ENCODE data around the gene HDAC5.
"Not testable (repeated sequence)": the region's sequence is repeated elsewhere in the genome, so short reads cannot be mapped to it uniquely, and the experiment has no call there.

The HDAC5 gene

DNA sequence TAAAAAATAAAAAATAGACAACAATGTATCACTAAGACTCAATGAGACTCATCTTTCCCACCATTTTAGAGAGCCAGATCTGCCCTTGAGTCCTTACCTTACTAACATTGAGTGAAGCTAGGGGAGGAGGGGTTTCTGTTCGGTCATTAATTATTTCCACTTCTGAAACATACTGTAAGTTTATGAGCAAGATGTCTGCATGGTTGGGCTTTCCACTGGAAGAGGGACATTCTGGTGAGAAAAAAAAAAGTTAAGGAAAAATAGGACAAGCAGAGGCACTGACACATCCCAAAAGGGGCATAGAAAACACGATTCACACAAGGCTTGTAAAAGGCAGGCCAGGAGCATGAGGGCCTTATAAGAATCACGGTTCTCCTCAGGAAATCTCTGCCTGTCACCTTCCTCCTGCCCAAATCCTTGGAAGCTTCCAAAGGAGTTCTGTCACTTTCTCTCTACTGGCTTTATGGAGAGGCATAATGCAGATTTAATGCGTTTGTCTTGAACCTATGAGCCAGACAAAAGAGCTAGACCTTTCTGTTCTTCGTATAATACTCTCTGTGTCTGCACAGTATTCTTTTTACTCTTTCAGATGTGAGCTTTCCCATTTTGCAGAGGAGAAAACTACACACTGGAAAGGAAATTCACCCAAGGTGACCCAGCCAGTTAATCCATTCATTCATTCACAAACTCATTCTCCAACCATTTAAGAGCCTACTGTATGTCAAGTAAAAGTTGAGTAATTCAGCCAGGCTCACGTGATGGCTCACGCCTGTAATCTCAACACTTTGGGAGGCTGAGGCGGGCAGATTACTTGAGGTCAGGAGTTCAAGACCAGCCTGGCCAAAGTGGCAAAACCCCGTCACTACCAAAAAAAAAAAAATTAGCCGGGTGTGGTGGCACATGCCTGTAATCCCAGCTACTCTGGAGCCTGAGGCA, 59.5 kb downstream of the HDAC5 start:
- Histone ChIP-seq H3K4me1 (ENCODE audit: control insufficient read depth, insufficient read depth, low read length) (peaks cover 14% of the 10 kb centered on the region), H3K9ac (ENCODE audit: low read length) (no peak overlapping the region), H3K9me3 (ENCODE audit: control insufficient read depth, low read length) (no peaks in the 10 kb centered on the region), H3K36me3 (ENCODE audit: control insufficient read depth, insufficient read depth, low read length) (peaks cover 7% of the 10 kb centered on the region), H3K27me3 (ENCODE audit: control insufficient read depth, insufficient read depth, low read length) (no peaks in the 10 kb centered on the region), H3K4me3 (ENCODE audit: low read length) (no peak overlapping the region)

DNA sequence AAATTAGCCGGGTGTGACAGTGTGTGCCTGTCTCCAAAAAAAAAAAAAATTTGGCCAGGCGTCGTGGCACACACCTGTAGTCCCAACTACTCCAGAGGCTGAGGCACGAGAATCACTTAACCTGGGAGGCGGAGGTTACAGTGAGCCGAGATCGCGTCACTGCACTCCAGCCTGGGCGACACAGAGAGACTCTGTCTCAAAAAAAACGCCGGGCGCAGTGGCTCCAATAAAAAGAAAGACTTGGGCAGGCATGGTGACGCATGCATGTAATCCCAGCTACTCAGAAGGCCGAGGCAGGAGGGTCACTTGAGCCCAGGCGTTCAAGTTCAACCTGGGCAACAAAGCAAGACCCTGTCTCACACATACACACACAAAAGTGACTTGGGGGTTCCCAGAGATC, 60.6 kb downstream of the HDAC5 start:
- Histone ChIP-seq H3K4me3 (ENCODE audit: low read length) (no peak overlapping the region), H3K27me3 (ENCODE audit: control insufficient read depth, insufficient read depth, low read length) (no peaks in the 10 kb centered on the region), H3K36me3 (ENCODE audit: control insufficient read depth, insufficient read depth, low read length) (peaks cover 7% of the 10 kb centered on the region), H3K9ac (ENCODE audit: low read length) (no peak overlapping the region), H3K9me3 (ENCODE audit: control insufficient read depth, low read length) (no peaks in the 10 kb centered on the region), H3K4me1 (ENCODE audit: control insufficient read depth, insufficient read depth, low read length) (peaks cover 14% of the 10 kb centered on the region)

- Histone ChIP-seq H3K9me3 (ENCODE audit: control insufficient read depth, low read length) (no peaks in the 10 kb centered on the region), H3K9ac (ENCODE audit: low read length) (no peak overlapping the region), H3K36me3 (ENCODE audit: control insufficient read depth, insufficient read depth, low read length) (peaks cover 7% of the 10 kb centered on the region), H3K4me3 (ENCODE audit: low read length) (no peak overlapping the region), H3K27me3 (ENCODE audit: control insufficient read depth, insufficient read depth, low read length) (no peaks in the 10 kb centered on the region), H3K4me1 (ENCODE audit: control insufficient read depth, insufficient read depth, low read length) (peaks cover 5% of the 10 kb centered on the region)
These were observed 62.0 kb downstream of the HDAC5 start for GRCh38 chr17:44061446-44061845.

DNA sequence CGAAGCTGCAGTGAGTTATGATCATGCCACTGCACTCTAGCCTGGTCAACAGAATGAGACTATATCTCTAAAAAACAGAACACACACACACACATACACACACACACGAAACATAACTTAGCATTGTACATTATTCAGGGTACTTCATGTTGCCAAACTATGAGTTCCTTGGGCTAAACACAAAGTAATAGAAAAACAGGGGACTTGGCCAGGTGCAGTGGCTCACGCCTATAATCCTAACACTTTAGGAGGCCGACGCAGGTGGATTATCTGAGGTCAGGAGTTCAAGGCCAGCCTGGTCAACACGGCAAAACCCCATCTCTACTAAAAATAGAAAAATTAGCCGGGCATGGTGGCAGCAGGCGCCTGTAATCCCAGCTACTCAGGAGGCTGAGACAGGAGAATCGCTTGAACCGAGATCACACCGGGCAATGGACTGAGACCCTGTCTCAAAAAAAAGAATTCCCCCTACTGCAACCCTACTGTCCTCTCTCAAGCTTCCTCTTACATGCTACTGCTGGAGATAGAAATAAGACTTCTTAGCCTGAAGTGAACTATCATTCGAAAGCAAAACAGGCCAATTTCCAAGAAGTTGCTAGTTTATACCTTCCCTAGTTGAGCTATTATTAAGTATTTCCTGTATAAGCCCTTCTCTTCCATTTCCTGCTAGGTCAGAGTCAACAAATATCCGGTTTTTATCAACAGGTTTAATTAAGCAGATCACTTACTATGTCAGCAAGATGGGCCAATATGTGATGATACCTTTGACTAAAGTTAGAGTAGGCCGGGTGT, 64.1 kb downstream of the HDAC5 start:
- Histone ChIP-seq H3K4me1 (ENCODE audit: control insufficient read depth, insufficient read depth, low read length) (peaks cover 3% of the 10 kb centered on the region), H3K4me3 (ENCODE audit: low read length) (no peak overlapping the region), H3K9ac (ENCODE audit: low read length) (no peak overlapping the region), H3K9me3 (ENCODE audit: control insufficient read depth, low read length) (no peaks in the 10 kb centered on the region), H3K36me3 (ENCODE audit: control insufficient read depth, insufficient read depth, low read length) (peaks cover 7% of the 10 kb centered on the region), H3K27me3 (ENCODE audit: control insufficient read depth, insufficient read depth, low read length) (no peaks in the 10 kb centered on the region)

- no peak overlapping the region for H3K4me3 ChIP-seq (ENCODE audit: low read length)
- peaks cover 18% of the 10 kb centered on the region for H3K4me1 ChIP-seq (ENCODE audit: control insufficient read depth, insufficient read depth, low read length)
- no peaks in the 10 kb centered on the region for H3K36me3 ChIP-seq (ENCODE audit: control insufficient read depth, insufficient read depth, low read length)
- H3K9ac ChIP-seq (ENCODE audit: low read length), result no peak overlapping the region
- no peaks in the 10 kb centered on the region for H3K9me3 ChIP-seq (ENCODE audit: control insufficient read depth, low read length)
- no peaks in the 10 kb centered on the region for H3K27me3 ChIP-seq (ENCODE audit: control insufficient read depth, insufficient read depth, low read length)
These were observed 70.1 kb downstream of the HDAC5 start for GRCh38 chr17:44053125-44053872.

DNA sequence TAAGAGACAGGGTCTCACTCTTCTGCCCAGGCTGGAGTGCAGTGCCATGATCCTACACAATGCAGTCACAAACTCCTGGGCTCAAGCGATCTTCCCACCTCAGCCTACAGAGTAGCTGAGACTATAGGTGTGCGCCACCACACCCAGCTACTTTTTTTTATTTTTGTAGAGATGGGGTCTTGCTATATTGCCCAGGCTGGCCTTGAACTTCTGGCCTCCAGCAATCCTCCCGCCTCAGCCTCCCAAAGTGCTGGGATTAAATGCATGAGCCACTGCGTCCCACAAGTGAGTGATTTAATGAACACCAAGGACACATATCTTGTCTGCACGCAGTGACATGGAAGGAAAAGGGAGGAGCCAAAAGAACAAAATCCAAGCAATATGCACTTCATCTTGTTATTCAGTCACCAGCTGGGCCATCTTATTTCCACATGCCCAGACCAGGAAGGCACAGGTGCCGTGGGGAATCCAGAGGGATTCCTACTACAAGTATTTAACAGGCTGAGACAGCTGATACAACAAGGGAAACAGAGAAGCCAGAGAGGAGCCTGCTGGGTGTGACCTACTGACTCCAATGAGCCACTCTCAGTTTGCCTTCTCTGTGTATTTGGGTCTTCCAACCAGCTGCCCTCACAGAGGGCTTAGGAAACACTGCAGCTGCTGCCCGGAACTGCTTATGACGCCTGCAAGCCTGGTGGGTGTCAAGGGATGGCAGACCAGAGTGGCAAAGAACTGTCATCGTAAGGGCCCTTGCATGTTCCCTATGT, 74.0 kb downstream of the HDAC5 start:
- Histone ChIP-seq H3K9me3 (ENCODE audit: control insufficient read depth, low read length) (no peaks in the 10 kb centered on the region), H3K9ac (ENCODE audit: low read length) (no peak overlapping the region), H3K4me3 (ENCODE audit: low read length) (no peak overlapping the region), H3K36me3 (ENCODE audit: control insufficient read depth, insufficient read depth, low read length) (no peaks in the 10 kb centered on the region), H3K4me1 (ENCODE audit: control insufficient read depth, insufficient read depth, low read length) (peaks cover 17% of the 10 kb centered on the region), H3K27me3 (ENCODE audit: control insufficient read depth, insufficient read depth, low read length) (no peaks in the 10 kb centered on the region)

DNA sequence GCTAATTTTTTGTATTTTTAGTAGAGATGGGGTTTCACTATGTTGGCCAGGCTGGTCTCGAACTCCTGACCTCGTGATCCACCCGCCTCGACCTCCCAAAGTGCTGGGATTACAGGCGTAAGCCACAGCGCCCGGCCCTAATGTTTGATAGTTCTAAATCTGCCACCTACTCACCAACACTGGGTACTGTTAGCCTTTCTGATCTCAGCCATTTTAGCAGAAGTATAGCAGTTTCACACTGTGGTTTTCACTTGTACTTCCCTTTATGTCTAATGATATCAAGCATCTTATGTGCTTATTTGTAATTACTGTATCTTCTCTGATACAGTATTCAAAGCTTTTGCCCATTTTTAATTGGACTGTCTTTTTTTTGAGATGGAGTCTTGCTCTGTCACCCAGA, 76.5 kb downstream of the HDAC5 start:
- H3K36me3 ChIP-seq (ENCODE audit: control insufficient read depth, insufficient read depth, low read length); H3K9me3 ChIP-seq (ENCODE audit: control insufficient read depth, low read length); H3K27me3 ChIP-seq (ENCODE audit: control insufficient read depth, insufficient read depth, low read length); H3K4me3 ChIP-seq (ENCODE audit: low read length); H3K9ac ChIP-seq (ENCODE audit: low read length); H3K4me1 ChIP-seq (ENCODE audit: control insufficient read depth, insufficient read depth, low read length): not testable (repeated sequence)

DNA sequence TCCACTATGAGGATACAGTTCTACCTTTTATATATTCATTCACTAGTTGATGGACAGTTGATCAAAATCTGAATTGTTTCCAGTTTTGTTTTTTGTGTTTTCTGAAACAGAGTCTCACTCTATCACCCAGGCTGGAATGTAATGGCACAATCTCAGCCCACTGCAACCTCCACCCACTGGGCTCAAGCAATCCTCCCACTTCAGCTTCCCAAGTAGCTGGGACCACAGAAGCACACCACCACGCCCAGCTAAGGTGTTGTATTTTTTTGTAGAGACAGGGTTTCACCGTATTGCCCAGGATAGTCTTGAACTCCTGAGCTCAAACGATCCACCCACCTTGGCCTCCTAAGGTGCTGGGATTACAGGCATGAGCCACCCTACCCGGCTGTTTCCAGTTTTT, 78.0 kb downstream of the HDAC5 start:
- Histone ChIP-seq H3K4me1 (ENCODE audit: control insufficient read depth, insufficient read depth, low read length) (no peaks in the 10 kb centered on the region), H3K27me3 (ENCODE audit: control insufficient read depth, insufficient read depth, low read length) (no peaks in the 10 kb centered on the region), H3K9ac (ENCODE audit: low read length) (no peak overlapping the region)

DNA sequence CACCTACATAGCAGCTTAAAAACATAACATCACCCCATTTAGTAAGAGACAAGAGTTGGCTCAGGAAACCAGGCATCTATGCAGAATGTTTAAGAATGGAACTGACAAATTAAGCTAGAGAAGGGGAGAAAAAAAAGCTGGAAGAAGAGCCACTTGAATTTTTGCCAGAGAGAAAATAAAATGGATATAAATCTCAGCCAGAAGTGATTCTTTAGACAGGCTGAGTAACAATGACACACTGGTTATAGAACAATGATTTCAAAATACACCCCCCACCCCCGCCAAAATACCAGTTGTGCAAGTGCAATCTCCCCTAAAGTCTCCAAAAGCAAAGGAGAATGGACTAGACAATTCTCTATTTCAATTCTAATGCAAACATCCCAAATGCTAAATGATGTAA, 79.4 kb downstream of the HDAC5 start:
- H3K9ac ChIP-seq (ENCODE audit: low read length), result no peak overlapping the region
- no peaks in the 10 kb centered on the region for H3K36me3 ChIP-seq (ENCODE audit: control insufficient read depth, insufficient read depth, low read length)
- no peaks in the 10 kb centered on the region for H3K27me3 ChIP-seq (ENCODE audit: control insufficient read depth, insufficient read depth, low read length)
- no peaks in the 10 kb centered on the region for H3K9me3 ChIP-seq (ENCODE audit: control insufficient read depth, low read length)
- no peaks in the 10 kb centered on the region for H3K4me1 ChIP-seq (ENCODE audit: control insufficient read depth, insufficient read depth, low read length)
- H3K4me3 ChIP-seq (ENCODE audit: low read length), result no peak overlapping the region

More for the DNA sequence above, 78.0 kb downstream of the HDAC5 start:
- Histone ChIP-seq H3K4me3 (ENCODE audit: low read length) (no peak overlapping the region), H3K9me3 (ENCODE audit: control insufficient read depth, low read length) (no peaks in the 10 kb centered on the region), H3K36me3 (ENCODE audit: control insufficient read depth, insufficient read depth, low read length) (no peaks in the 10 kb centered on the region)

GRCh38 chr17:44043272-44043696, 80.2 kb downstream of the HDAC5 start:
- H3K9ac ChIP-seq (ENCODE audit: low read length), result no peak overlapping the region
- H3K4me3 ChIP-seq (ENCODE audit: low read length), result no peak overlapping the region
- H3K9me3 ChIP-seq (ENCODE audit: control insufficient read depth, low read length), result no peaks in the 10 kb centered on the region
- H3K36me3 ChIP-seq (ENCODE audit: control insufficient read depth, insufficient read depth, low read length), result no peaks in the 10 kb centered on the region
- no peaks in the 10 kb centered on the region for H3K27me3 ChIP-seq (ENCODE audit: control insufficient read depth, insufficient read depth, low read length)
- no peaks in the 10 kb centered on the region for H3K4me1 ChIP-seq (ENCODE audit: control insufficient read depth, insufficient read depth, low read length)

GRCh38 chr17:44039829-44040635, 83.4 kb downstream of the HDAC5 start:
- Histone ChIP-seq H3K9me3 (ENCODE audit: control insufficient read depth, low read length) (no peaks in the 10 kb centered on the region), H3K9ac (ENCODE audit: low read length) (no peak overlapping the region), H3K36me3 (ENCODE audit: control insufficient read depth, insufficient read depth, low read length) (no peaks in the 10 kb centered on the region), H3K4me1 (ENCODE audit: control insufficient read depth, insufficient read depth, low read length) (no peaks in the 10 kb centered on the region), H3K27me3 (ENCODE audit: control insufficient read depth, insufficient read depth, low read length) (no peaks in the 10 kb centered on the region), H3K4me3 (ENCODE audit: low read length) (no peak overlapping the region)

Data from mucosa of stomach (tissue), 1 donor.